T-helper 22 cell (primary cell): ENCODE data around the gene CDKN1B.

Experiments used
- DNase-seq: peaks from one replicate; pipeline ENCODE4 v3.0.0-alpha.2; 2020; ENCODE audit warnings: low read depth

CDKN1B gene

DNA sequence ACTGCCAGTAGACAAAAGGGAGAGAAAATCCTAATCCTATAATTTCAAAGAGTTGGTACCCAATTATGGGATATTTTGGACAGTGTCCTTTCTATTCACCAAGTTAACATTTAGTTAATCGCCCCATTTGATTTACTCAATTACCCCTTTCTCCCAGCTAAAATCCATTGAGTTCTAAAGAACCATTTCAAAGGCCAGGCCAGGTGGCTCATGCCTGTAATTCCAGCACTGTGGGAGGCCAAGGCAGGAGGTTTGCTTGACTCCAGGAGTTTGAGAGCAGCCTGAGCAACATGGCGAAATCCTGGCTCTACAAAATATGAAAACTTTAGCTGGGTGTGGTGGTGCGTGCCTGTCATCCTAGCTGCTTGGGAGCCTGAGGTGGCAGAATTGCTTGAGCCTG lies 15.7 kb upstream of the CDKN1B start:
- no peak for DNase-seq

DNA sequence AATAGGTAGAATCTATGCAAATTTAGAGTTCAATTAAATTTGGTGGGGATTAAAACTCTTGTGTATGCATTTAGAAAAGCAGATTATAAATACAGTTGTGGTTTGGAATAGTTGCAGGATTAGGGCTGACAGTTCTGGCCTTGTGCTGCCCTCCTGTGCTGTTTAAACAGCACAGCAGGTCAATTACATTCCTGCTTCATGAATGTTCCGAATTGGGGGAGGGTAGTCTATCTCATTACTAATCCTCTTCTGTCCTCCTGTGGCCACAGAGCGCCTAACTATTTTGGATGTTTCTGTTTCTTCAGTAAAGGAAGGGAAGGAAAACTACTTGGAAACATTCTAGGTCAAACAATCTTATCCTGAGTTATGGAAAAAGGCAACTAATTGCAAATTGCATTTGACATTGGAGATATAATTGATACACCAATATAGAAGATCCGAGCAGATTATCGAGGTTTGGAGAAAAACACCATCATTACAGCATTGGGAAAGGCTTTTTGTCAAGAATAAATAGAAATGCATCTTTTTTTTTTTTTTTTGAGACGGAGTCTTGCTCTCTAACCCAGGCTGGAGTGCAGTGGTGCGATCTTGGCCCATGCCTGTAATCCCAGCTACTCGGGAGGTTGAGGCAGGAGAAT lies 12.5 kb upstream of the CDKN1B start:
- no peak for DNase-seq

DNA sequence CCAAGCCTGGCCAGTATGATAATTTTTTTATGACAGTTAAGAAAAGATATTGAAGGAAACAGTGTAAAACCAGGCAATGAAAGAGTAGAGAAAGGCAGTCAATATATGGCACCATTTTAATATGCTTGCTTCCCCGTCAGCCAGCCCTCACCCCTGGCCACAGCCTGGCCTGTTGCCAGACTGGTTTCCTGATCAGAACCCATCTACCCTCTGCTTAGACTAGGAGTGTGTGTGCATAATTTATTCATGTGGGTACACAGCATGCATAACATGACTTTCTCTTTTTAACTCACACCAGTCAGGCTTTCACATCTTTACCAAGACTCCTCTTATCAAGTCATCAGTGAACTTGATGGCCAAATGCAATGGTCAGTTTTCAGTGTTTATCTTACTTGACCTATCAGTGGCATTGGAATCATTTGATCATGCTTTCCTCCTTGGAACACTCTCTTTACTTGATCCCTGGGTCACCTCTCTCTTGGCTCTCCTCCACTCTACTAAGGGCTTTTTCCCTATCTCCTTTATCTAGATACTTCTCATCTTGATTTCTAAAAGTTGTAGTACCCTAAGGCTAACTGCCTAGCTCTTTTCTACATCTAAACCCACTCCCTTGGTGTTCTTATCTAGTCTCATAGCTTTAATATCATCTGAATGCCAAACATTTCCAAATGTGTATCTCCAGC lies 11.2 kb upstream of the CDKN1B start:
- no peak for DNase-seq

DNA sequence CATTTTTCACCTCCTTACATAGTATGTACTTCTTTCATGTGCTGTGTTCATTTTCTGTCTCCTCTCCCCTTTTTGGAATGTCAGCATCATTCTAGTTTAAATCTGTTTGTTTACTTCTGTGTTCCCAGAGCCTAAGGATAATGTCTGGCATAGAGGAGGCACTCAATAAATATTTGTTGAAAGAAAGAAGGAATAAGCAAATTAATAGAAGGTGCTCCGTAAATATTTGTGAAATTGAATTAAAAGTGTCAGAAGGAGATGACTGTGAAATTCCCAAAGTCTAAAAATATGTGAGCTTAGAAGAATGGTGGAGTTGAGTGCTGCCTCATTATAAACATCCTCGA lies 3.3 kb upstream of the CDKN1B start:
- DNase-seq = no peak

DNA sequence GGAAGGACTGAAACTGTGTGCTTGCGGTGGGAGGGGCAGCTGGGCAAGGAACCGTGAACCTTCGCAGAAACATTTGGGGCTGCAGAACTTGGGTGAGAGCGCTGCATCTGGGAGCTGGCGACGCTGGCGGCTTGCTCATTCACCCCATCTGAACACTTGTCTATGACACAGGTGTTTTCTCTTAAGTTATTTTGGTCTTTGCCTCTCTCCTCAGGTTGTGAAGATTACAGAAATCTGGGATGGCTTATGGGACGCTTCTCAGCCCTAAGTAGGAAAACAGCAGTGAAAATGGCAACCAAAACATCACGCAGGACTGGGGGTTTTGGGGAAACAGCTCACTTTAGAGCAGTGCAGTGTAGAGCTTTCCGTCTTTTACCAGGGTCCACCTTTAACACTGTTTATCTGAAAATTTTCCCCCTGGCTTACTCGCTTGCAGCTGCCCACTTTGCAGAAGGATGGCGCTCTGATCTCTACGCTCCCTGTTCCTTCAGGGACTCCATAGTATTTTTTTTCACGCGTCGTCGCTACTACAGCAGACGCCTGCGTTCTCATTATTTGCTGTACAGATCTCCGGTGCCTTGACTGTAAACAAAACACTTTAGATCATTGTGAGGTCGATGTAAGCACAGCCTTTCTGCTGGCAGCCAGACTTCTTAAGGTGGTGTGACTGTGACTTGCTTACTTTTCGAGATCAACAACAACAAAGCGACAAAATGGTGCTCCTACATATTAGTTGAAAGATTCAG lies 2.7 kb upstream of the CDKN1B start:
- DNase-seq = peak; percentile 53

DNA sequence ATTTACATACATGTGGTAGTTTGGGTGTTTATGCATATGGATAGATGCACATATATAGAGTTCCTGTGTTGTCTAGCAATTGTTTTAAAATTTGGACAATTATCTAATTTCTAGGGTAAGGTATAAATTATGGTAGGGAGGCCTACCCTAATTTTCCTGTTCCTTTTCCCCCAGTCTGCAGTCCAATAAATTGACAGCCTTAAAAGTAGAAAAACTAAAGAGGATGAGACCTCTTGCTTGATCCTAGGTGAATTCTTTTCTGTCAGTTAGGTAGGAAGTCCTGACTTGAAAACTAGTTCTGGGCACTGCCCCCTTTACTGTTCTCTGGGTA lies 2.1 kb upstream of the CDKN1B start:
- no peak for DNase-seq

DNA sequence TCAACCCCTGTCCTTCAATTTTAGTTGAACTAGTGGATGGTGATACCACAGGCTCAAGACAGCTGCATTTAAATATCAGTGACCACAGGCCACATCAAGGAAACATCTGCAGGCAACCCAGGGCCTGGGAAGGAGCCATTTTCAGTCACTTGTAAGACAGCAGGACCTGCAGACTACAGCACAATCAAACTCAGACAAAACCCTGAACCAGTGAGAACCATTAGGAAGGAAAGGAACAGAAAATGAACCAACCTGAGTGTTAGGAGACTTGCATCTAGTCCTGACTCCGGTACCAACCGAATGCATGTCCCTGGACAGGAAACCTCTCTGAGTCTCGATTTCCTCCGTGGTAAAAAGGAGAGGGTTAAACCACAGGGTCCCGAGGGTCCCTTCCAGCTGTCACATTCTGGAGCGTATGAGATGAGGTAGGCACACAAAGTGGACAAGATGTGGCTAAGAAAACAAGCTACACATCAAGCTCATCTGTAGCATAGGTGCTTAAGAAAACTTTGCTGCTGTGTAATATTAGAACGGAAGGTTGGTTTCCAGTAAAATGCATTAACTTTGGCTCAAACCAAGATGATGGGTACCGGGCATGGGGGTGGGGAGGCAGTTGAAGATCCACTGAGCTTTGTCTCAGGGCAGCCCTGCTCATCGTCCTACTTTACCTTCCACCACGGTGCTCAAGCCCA lies 1.6 kb upstream of the CDKN1B start:
- DNase-seq = no peak

DNA sequence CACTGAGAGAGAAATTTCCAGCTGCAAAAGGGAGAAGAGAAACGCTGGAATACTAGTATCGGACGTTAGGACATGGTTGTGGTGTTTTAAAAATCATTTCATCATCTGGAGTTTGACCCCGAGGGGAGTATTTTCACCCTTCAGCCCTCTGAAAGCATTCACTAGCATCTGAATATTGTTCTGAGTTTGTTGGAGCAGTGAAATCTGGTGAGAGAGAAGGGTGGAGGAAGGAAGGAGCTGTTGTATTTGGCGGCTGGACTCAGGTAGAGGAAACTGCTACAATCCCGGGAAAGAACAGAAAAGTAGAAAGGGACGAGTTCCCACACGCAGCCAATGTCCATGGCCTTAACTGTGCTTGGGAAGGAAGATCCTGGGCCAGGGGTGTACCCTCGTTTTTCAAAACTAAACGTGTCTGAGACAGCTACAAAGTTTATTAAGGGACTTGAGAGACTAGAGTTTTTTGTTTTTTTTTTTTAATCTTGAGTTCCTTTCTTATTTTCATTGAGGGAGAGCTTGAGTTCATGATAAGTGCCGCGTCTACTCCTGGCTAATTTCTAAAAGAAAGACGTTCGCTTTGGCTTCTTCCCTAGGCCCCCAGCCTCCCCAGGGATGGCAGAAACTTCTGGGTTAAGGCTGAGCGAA lies 896 bp upstream of the CDKN1B start:
- DNase-seq = no peak

DNA sequence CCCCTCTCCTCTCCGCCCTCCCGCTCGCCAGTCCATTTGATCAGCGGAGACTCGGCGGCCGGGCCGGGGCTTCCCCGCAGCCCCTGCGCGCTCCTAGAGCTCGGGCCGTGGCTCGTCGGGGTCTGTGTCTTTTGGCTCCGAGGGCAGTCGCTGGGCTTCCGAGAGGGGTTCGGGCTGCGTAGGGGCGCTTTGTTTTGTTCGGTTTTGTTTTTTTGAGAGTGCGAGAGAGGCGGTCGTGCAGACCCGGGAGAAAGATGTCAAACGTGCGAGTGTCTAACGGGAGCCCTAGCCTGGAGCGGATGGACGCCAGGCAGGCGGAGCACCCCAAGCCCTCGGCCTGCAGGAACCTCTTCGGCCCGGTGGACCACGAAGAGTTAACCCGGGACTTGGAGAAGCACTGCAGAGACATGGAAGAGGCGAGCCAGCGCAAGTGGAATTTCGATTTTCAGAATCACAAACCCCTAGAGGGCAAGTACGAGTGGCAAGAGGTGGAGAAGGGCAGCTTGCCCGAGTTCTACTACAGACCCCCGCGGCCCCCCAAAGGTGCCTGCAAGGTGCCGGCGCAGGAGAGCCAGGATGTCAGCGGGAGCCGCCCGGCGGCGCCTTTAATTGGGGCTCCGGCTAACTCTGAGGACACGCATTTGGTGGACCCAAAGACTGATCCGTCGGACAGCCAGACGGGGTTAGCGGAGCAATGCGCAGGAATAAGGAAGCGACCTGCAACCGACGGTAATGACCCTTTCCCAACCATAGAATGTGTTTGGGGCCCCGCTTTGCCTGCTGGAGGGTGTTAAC lies 615 bp downstream of the CDKN1B start:
- DNase-seq = no peak

DNA sequence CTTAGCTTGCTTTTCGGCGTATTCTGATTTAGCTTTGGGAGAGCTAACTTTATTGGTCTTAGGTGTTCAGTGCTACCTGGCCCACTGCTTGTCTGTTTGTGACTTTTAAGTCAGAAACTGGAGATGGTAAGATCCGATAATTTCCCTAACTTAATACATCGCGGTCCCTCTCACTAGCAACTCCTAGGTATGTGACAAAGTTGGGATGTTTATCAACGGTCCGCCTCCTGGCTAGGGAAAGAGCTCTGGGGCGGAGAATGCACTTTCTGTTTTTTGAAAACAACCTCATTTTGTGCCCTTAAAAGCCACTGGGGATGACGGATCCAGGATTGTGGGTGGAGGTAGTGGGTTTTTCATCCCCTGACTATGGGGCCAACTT lies 1.2 kb downstream of the CDKN1B start:
- no peak for DNase-seq

DNA sequence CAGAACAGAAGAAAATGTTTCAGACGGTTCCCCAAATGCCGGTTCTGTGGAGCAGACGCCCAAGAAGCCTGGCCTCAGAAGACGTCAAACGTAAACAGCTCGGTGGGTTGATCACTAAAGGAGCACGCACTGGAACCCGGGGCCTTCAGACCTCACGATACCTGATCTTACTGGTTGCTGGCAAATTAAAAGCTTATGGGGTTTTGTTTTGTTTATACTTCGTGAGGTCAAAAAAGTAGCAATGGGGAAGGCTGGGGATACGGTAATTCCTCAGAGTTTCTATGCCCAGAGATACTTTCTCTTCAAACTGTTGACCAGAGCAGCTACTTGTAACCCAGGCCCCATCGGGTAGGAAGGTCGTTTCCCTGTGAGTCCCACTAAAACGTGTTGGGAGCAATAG lies 1.7 kb downstream of the CDKN1B start:
- DNase-seq = no peak

DNA sequence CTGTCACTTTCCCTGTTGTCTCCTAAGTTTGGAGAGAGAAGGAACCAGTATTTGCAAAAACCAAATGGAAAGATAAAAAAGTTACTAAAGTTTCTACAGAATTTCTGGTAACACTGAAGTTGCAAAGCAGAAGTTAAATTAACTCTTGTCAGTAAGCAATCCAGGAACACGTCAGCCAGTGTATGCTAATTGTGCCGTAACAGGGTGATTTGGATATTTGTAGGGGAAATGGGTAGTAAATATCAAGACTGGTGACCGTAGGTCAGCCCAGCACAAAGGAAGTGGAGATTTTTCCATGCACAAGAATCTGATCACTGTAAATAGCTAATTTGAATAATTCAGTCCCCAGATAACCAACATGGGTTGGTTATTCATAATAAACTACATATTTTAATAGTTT lies 2.3 kb downstream of the CDKN1B start:
- DNase-seq = no peak

DNA sequence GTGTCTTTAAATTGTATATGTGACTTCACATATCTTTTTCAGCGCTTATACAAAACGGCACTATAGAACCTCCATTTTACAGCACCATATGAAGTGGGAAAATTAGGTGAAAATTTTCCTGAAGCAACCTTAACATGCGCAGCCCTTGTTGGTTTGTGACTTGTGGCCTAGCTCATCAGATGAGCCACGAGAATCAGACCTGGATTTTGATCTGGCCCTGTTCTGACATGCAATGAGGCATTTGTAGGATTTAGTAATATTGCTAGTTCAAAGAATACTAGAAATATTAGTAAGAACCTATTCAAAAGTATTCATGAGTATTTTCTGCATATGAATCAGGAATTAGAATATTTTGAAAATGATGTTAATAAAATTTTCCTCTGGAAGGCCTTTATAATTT lies 2.9 kb downstream of the CDKN1B start:
- DNase-seq = no peak

DNA sequence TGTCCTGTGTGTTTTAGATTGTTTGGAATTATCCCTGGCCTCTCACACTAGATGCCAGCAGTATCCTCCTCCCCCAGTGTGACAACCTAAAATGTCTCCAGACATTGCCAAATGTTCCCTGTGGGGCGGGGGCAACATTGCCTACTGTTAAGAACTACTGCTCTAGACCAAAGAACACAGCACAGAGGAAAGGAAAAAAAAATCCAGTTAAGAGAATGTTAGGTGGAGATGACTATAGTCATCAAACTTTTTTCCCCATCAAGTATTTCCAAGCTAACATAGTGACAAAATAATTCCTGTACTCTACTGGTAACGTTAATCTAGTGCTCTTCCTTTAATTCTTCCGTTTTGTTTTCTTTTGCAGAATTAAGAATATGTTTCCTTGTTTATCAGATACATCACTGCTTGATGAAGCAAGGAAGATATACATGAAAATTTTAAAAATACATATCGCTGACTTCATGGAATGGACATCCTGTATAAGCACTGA lies 3.5 kb downstream of the CDKN1B start:
- DNase-seq = no peak

DNA sequence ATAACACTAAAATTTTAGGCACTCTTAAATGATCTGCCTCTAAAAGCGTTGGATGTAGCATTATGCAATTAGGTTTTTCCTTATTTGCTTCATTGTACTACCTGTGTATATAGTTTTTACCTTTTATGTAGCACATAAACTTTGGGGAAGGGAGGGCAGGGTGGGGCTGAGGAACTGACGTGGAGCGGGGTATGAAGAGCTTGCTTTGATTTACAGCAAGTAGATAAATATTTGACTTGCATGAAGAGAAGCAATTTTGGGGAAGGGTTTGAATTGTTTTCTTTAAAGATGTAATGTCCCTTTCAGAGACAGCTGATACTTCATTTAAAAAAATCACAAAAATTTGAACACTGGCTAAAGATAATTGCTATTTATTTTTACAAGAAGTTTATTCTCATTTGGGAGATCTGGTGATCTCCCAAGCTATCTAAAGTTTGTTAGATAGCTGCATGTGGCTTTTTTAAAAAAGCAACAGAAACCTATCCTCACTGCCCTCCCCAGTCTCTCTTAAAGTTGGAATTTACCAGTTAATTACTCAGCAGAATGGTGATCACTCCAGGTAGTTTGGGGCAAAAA lies 4.1 kb downstream of the CDKN1B start:
- no peak for DNase-seq

DNA sequence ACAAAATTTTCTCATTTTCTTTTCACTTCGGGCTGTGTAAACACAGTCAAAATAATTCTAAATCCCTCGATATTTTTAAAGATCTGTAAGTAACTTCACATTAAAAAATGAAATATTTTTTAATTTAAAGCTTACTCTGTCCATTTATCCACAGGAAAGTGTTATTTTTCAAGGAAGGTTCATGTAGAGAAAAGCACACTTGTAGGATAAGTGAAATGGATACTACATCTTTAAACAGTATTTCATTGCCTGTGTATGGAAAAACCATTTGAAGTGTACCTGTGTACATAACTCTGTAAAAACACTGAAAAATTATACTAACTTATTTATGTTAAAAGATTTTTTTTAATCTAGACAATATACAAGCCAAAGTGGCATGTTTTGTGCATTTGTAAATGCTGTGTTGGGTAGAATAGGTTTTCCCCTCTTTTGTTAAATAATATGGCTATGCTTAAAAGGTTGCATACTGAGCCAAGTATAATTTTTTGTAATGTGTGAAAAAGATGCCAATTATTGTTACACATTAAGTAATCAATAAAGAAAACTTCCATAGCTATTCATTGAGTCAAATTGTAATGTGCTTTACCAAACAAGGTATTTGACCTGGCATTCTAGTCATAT lies 4.8 kb downstream of the CDKN1B start:
- DNase-seq = no peak

DNA sequence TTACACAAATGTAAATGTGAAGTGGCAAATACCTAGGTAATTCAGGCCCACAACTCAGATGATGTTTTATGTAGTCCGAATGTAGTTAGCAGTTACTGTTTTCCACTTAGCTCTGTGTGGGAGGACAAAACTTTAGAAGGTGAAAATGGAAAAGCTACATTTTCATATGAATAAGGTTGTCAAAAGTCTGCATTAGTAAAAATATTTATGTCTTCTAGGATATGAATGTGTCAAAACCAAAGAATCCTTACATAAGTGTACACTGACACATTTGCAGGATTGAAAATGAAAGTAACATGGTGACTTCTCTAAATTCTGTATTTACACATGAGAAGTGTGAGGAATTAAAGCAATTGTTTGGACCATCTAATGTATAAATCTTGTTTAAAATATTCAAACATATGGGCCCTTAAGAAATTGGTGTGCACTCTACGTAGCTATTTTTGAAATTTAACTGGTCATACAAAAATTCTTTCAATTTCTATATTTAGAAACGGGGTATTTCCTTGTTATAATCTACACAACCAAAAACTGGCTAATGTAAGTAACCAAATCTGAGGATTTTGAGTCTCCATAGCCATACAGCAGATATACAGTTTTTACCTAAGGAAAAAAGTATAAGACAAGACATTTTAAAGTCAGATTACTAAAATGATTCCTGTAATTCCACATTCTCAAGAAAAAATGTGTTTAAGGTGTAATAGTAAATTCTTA lies 5.4 kb downstream of the CDKN1B start:
- no peak for DNase-seq

DNA sequence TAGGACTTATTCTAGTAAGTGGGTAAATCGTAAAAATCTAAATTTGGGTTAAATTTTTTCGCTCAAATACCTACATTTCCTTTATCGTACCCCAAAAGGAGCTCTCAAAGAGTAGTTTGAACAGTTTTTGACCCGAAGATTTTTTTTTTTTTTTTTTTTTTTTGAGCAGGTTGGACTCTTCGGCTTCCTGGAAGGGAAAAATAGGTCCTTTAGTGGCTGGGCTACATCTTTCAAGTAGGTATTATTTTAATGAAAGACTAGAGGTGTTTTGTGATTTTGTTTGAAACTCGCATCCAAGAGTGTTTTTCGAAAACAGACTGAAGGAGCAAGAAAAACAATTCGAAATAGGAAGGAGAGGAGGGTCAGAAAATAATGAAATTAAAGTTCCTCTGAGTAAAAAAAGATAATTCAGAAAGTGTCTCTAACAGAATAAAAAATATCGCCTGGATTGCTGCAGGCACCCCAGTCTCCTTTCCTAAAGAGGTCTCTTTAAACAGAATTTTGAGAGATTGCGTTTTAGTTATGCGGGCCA lies 6.0 kb downstream of the CDKN1B start:
- DNase-seq = no peak

DNA sequence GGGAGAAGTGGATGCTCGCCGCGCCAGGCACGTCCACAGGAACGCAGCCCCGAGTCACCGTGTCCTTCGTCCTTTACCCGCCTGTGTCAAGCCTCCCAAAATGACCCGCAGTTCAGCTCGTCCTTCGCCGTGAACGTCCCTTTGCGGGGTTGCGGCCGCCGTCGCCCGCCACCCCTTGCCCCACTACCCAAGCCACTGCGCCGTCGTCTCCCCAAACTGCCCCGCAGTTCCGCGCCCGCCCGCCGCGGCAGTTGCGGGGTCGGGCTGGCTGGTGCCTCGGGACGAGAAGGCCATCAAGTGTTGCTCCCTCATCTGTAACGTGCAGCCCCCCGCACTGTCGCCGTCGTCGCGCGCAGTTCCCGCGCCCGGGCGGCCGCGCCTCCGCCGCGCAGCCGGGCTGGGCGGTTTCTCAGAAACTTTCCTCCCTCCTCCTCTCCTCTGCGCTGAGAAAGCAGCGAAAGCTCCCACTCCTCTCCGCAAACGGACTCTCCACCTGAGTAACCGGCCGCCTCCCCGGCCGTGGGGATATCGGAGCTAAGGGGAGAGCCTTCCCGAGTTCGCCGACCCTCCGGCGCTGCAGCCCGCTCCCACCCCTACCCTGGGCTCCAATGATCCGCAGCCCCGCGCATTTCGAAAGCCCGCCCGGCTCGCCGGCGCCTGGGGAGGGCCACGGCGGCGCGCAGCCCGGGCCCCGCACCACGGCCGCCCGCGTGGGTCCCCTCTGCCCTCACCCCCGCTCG lies 6.7 kb downstream of the CDKN1B start:
- DNase-seq = peak; percentile 25
